HUES64 (cell line): Measurements from ENCODE around the gene INVS.
"Not testable (repeated sequence)": the region's sequence is repeated elsewhere in the genome, so short reads cannot be mapped to it uniquely, and the experiment has no call there.

Experiments used
- H3K27ac ChIP-seq: 2 replicates; pipeline ENCODE4 v1.7.0; 2013; ENCODE audit warnings: low read depth, low read length, inconsistent platforms
- H3K27me3 ChIP-seq: 2 replicates; pipeline ENCODE4 v1.6.1; 2013; ENCODE audit warnings: mild to moderate bottlenecking, low read length; ENCODE audit not compliant: insufficient read depth
- H3K36me3 ChIP-seq: 2 replicates; pipeline ENCODE4 v1.6.1; 2013; ENCODE audit warnings: mild to moderate bottlenecking, low read length; ENCODE audit not compliant: insufficient read depth
- H3K4me1 ChIP-seq: 2 replicates; pipeline ENCODE4 v1.6.1; 2013; ENCODE audit warnings: mild to moderate bottlenecking, low read length, moderate library complexity; ENCODE audit not compliant: insufficient read depth
- H3K4me3 ChIP-seq: 2 replicates; pipeline ENCODE4 v1.5.1; 2013; ENCODE audit warnings: mild to moderate bottlenecking, low read length, moderate library complexity
- H3K9ac ChIP-seq: 2 replicates; pipeline ENCODE4 v1.6.1; 2013; ENCODE audit warnings: mild to moderate bottlenecking, low read depth, low read length
- H3K9me3 ChIP-seq: 2 replicates; pipeline ENCODE4 v1.6.1; 2013; ENCODE audit warnings: low read depth, low read length; ENCODE audit not compliant: insufficient read depth
- WGBS: fragments of 150-250, 120-280 bp; methylation state at CpG from one replicate; pipeline ENCODE4 v1.1.7; 2013; ENCODE audit warnings: missing lambda C conversion rate; 5-methylcytosine and 5-hydroxymethylcytosine counted together

INVS gene

GRCh38 chr9:100145976-100146375 lies 46.9 kb downstream of the INVS start:
- Histone ChIP-seq H3K9ac (peak overlapping the region; percentile 78), H3K36me3 (peaks cover 24% of the 10 kb centered on the region), H3K4me3 (peak overlapping the region; percentile 73), H3K4me1 (peaks cover 38% of the 10 kb centered on the region)
- 19% methylated on average over 8 of the region's 8 CpGs for WGBS
- H3K9me3 ChIP-seq, H3K27me3 ChIP-seq, H3K27ac ChIP-seq: not testable (repeated sequence)

- H3K36me3 ChIP-seq = no peaks in the 10 kb centered on the region
- no peak overlapping the region for H3K4me3 ChIP-seq
- no CpG with 5 or more reads among the region's 2 CpGs for WGBS
- peaks cover 27% of the 10 kb centered on the region for H3K4me1 ChIP-seq
- no peaks in the 10 kb centered on the region for H3K27me3 ChIP-seq
- no peak overlapping the region for H3K27ac ChIP-seq
- no peak overlapping the region for H3K9ac ChIP-seq
- no peaks in the 10 kb centered on the region for H3K9me3 ChIP-seq
Measured at GRCh38 chr9:100150214-100150613, 51.2 kb downstream of the INVS start.

DNA sequence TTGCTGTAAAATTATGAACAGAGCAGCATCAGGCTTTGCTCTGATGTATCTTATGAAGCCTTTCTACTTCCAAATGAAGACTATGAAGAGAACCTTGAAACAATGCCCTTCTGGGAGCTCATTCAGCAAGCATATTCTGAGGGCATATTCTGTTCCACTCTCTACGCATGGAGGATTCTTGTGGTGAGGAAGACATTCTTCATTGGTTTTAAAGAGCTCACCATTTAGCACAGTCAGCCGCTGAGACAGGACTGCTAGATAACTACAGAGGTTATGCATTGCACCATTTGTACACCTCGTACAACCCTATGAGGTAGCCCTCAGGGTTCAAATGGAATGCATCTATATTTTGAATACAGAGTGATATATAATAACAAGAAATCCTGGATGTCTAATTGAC lies 61.0 kb downstream of the INVS start:
- H3K4me1 ChIP-seq = no peaks in the 10 kb centered on the region
- H3K4me3 ChIP-seq = no peak overlapping the region
- 99% methylated on average over 3 of the region's 3 CpGs for WGBS
- no peak overlapping the region for H3K27ac ChIP-seq
- no peaks in the 10 kb centered on the region for H3K36me3 ChIP-seq
- H3K27me3 ChIP-seq = no peaks in the 10 kb centered on the region
- no peak overlapping the region for H3K9ac ChIP-seq
- H3K9me3 ChIP-seq = no peaks in the 10 kb centered on the region

GRCh38 chr9:100167176-100167575 lies 68.1 kb downstream of the INVS start:
- H3K9me3 ChIP-seq = no peaks in the 10 kb centered on the region
- H3K4me3 ChIP-seq = no peak overlapping the region
- H3K27ac ChIP-seq = no peak overlapping the region
- no peaks in the 10 kb centered on the region for H3K4me1 ChIP-seq
- no peaks in the 10 kb centered on the region for H3K36me3 ChIP-seq
- H3K27me3 ChIP-seq = no peaks in the 10 kb centered on the region
- H3K9ac ChIP-seq = no peak overlapping the region

- no peak overlapping the region for H3K27ac ChIP-seq
- H3K9ac ChIP-seq = no peak overlapping the region
- H3K4me3 ChIP-seq = no peak overlapping the region
- no peaks in the 10 kb centered on the region for H3K36me3 ChIP-seq
- no peaks in the 10 kb centered on the region for H3K9me3 ChIP-seq
- H3K4me1 ChIP-seq = no peaks in the 10 kb centered on the region
- WGBS = 62% methylated on average over 4 of the region's 5 CpGs
- no peaks in the 10 kb centered on the region for H3K27me3 ChIP-seq
Measured at GRCh38 chr9:100167915-100168654, 69.0 kb downstream of the INVS start.

DNA sequence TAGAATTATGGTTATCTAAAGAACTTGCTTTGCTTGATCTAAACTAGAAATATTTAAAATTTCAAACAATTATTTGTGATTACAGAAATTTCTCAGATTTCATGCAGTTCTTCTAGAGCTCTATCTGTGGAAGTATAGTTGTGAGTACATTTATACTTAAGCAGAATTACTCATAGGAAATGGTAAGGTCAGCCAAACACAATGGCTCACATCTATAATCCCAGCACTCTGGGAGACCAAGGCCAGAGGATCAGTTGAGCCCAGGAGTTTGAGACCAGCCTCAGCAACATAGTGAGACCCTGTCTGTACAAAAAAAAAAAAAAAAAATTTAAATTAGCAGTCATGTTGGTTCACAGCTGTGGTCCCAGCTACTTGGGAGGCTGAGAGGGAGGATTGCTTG lies 71.0 kb downstream of the INVS start:
- H3K27ac ChIP-seq = no peak overlapping the region
- H3K4me3 ChIP-seq = no peak overlapping the region
- H3K9me3 ChIP-seq = peaks cover 5% of the 10 kb centered on the region; the same call in 1 of the 2 replicates
- H3K36me3 ChIP-seq = 0 out of 2 replicates have a peak, but pooled peaks cover 5% of the 10 kb centered on the region
- no peaks in the 10 kb centered on the region for H3K4me1 ChIP-seq
- no peaks in the 10 kb centered on the region for H3K27me3 ChIP-seq
- no peak overlapping the region for H3K9ac ChIP-seq

DNA sequence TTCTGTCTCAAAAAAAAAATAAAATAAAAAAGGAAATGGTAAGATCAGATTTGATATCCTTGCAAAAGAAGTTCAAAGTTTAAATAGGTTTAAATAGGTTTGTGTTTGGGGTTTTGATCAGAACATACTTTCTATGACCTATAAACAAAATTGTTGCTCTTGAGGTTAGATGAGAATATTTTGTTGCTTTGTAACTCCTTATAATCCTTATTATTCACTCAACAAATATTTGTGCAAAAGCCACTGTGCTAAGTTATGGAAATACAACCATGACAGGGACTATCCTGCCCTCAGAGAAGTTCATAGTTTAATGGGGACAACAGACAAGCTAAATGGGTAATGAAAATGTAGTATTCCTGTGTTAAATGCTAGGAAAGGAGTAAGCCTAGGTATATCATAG lies 71.5 kb downstream of the INVS start:
- no peaks in the 10 kb centered on the region for H3K4me1 ChIP-seq
- H3K9me3 ChIP-seq = peaks cover 5% of the 10 kb centered on the region; the same call in 1 of the 2 replicates
- H3K27ac ChIP-seq = no peak overlapping the region
- no peak overlapping the region for H3K9ac ChIP-seq
- H3K36me3 ChIP-seq = 0 out of 2 replicates have a peak, but pooled peaks cover 5% of the 10 kb centered on the region
- H3K27me3 ChIP-seq = no peaks in the 10 kb centered on the region
- no peak overlapping the region for H3K4me3 ChIP-seq

DNA sequence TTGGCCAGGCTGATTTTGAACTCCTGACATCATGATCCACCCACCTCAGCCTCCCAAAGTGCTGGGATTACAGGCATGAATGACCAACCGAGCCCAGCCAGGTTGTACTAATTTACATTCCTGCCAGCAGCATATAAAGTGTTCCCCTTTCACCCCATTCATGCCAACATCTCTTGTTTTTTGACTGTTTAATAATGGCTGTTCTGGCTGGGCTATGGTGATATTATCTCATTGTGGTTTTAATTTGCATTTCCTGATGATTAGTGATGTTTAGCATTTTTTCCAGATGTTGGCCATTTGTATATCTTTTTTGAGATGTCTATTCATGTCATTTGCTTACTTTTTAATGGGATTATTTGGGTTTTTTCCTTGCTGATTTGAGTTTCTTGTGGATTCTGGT lies 87.3 kb downstream of the INVS start:
- H3K27me3 ChIP-seq = no peaks in the 10 kb centered on the region
- H3K27ac ChIP-seq = no peak overlapping the region
- no peak overlapping the region for H3K9ac ChIP-seq
- peaks cover 19% of the 10 kb centered on the region for H3K9me3 ChIP-seq
- WGBS = 88% methylated on average over 1 of the region's 1 CpG
- H3K4me1 ChIP-seq = no peaks in the 10 kb centered on the region
- H3K4me3 ChIP-seq = no peak overlapping the region
- no peaks in the 10 kb centered on the region for H3K36me3 ChIP-seq

GRCh38 chr9:100190339-100190738 lies 91.3 kb downstream of the INVS start:
- Histone ChIP-seq H3K9ac (no peak overlapping the region), H3K36me3 (no peaks in the 10 kb centered on the region), H3K27me3 (no peaks in the 10 kb centered on the region), H3K4me3 (no peak overlapping the region), H3K27ac (no peak overlapping the region), H3K4me1 (no peaks in the 10 kb centered on the region), H3K9me3 (peaks cover 22% of the 10 kb centered on the region)
- WGBS = 100% methylated on average over 1 of the region's 2 CpGs

- H3K36me3 ChIP-seq = no peaks in the 10 kb centered on the region
Measured at GRCh38 chr9:100191264-100191663, 92.2 kb downstream of the INVS start.

GRCh38 chr9:100193078-100193477 lies 94.0 kb downstream of the INVS start:
- Histone ChIP-seq H3K36me3 (no peaks in the 10 kb centered on the region), H3K4me3 (no peak overlapping the region), H3K27me3 (no peaks in the 10 kb centered on the region), H3K9ac (no peak overlapping the region), H3K27ac (no peak overlapping the region), H3K4me1 (no peaks in the 10 kb centered on the region), H3K9me3 (peaks cover 22% of the 10 kb centered on the region)
- 96% methylated on average over 2 of the region's 3 CpGs for WGBS

More at GRCh38 chr9:100191264-100191663, 92.2 kb downstream of the INVS start:
- H3K9me3 ChIP-seq = peaks cover 22% of the 10 kb centered on the region
- no peaks in the 10 kb centered on the region for H3K4me1 ChIP-seq
- no peak overlapping the region for H3K9ac ChIP-seq
- H3K4me3 ChIP-seq = no peak overlapping the region
- H3K27me3 ChIP-seq = no peaks in the 10 kb centered on the region
- no peak overlapping the region for H3K27ac ChIP-seq

- H3K27me3 ChIP-seq = no peaks in the 10 kb centered on the region
- H3K4me3 ChIP-seq = no peak overlapping the region
- peaks cover 4% of the 10 kb centered on the region; the same call in 1 of the 2 replicates for H3K9me3 ChIP-seq
- no peak overlapping the region for H3K27ac ChIP-seq
- no peaks in the 10 kb centered on the region for H3K36me3 ChIP-seq
- H3K9ac ChIP-seq = no peak overlapping the region
- no peaks in the 10 kb centered on the region for H3K4me1 ChIP-seq
- 80% methylated on average over 3 of the region's 3 CpGs for WGBS
Measured at GRCh38 chr9:100196215-100196614, 97.2 kb downstream of the INVS start.
